ENCODE measurements around the gene IFITM1. TPM values are rescaled to one million over a fixed set of nuclear protein-coding genes. Genes with fewer than 3 reads are reported as not detected.

The IFITM1 gene
- total and polyA plus RNA-seq, 9 of the 15 experiments (the other 6 are each of a cell fraction or from before 2014, with no cell fraction given), result 691 to 5,579 (median 974) TPM

- TF ChIP-seq, protein P1, sequence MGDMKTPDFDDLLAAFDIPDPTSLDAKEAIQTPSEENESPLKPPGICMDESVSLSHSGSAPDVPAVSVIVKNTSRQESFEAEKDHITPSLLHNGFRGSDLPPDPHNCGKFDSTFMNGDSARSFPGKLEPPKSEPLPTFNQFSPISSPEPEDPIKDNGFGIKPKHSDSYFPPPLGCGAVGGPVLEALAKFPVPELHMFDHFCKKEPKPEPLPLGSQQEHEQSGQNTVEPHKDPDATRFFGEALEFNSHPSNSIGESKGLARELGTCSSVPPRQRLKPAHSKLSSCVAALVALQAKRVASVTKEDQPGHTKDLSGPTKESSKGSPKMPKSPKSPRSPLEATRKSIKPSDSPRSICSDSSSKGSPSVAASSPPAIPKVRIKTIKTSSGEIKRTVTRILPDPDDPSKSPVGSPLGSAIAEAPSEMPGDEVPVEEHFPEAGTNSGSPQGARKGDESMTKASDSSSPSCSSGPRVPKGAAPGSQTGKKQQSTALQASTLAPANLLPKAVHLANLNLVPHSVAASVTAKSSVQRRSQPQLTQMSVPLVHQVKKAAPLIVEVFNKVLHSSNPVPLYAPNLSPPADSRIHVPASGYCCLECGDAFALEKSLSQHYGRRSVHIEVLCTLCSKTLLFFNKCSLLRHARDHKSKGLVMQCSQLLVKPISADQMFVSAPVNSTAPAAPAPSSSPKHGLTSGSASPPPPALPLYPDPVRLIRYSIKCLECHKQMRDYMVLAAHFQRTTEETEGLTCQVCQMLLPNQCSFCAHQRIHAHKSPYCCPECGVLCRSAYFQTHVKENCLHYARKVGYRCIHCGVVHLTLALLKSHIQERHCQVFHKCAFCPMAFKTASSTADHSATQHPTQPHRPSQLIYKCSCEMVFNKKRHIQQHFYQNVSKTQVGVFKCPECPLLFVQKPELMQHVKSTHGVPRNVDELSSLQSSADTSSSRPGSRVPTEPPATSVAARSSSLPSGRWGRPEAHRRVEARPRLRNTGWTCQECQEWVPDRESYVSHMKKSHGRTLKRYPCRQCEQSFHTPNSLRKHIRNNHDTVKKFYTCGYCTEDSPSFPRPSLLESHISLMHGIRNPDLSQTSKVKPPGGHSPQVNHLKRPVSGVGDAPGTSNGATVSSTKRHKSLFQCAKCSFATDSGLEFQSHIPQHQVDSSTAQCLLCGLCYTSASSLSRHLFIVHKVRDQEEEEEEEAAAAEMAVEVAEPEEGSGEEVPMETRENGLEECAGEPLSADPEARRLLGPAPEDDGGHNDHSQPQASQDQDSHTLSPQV (IDR thresholded peaks at IDR 0.05), result peak; percentile 89
- TF ChIP-seq, protein P2, sequence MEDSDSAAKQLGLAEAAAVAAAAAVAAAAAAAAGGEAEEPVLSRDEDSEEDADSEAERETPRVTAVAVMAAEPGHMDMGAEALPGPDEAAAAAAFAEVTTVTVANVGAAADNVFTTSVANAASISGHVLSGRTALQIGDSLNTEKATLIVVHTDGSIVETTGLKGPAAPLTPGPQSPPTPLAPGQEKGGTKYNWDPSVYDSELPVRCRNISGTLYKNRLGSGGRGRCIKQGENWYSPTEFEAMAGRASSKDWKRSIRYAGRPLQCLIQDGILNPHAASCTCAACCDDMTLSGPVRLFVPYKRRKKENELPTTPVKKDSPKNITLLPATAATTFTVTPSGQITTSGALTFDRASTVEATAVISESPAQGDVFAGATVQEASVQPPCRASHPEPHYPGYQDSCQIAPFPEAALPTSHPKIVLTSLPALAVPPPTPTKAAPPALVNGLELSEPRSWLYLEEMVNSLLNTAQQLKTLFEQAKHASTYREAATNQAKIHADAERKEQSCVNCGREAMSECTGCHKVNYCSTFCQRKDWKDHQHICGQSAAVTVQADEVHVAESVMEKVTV (CRISPR knock-in tag; IDR thresholded peaks at IDR 0.05), result no peak
- TF ChIP-seq ZNF274 (IDR thresholded peaks at IDR 0.05; ENCODE audit: borderline replicate concordance, low read depth, low read length) (no peak), ZSCAN29 (IDR thresholded peaks at IDR 0.05) (no peak), MYBL2 (IDR thresholded peaks at IDR 0.05; ENCODE audit: low read depth) (no peak), MYBL2 (CRISPR knock-in tag; IDR thresholded peaks at IDR 0.05; ENCODE audit: borderline replicate concordance) (no peak), E2F3 (CRISPR knock-in tag; IDR thresholded peaks at IDR 0.05) (no peak), NFATC3 (IDR thresholded peaks at IDR 0.05) (no peak), CTBP1 (IDR thresholded peaks at IDR 0.05; ENCODE audit: borderline replicate concordance) (peak; percentile 48; the same call in 1 of the 2 replicates), CSDE1 (IDR thresholded peaks at IDR 0.05) (no peak), SETDB1 (IDR thresholded peaks at IDR 0.05; ENCODE audit: low read length) (no peak), FOXJ3 (CRISPR knock-in tag; IDR thresholded peaks at IDR 0.05) (no peak), MED1 (CRISPR knock-in tag; IDR thresholded peaks at IDR 0.05; ENCODE audit: borderline replicate concordance) (no peak), HOXB6 (CRISPR knock-in tag; IDR thresholded peaks at IDR 0.05; ENCODE audit: borderline replicate concordance) (no peak), NR2F6 (CRISPR knock-in tag; IDR thresholded peaks at IDR 0.05) (no peak), ZBTB9 (CRISPR knock-in tag; IDR thresholded peaks at IDR 0.05) (no peak)
- TF ChIP-seq, protein P3, sequence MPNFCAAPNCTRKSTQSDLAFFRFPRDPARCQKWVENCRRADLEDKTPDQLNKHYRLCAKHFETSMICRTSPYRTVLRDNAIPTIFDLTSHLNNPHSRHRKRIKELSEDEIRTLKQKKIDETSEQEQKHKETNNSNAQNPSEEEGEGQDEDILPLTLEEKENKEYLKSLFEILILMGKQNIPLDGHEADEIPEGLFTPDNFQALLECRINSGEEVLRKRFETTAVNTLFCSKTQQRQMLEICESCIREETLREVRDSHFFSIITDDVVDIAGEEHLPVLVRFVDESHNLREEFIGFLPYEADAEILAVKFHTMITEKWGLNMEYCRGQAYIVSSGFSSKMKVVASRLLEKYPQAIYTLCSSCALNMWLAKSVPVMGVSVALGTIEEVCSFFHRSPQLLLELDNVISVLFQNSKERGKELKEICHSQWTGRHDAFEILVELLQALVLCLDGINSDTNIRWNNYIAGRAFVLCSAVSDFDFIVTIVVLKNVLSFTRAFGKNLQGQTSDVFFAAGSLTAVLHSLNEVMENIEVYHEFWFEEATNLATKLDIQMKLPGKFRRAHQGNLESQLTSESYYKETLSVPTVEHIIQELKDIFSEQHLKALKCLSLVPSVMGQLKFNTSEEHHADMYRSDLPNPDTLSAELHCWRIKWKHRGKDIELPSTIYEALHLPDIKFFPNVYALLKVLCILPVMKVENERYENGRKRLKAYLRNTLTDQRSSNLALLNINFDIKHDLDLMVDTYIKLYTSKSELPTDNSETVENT (CRISPR knock-in tag; IDR thresholded peaks at IDR 0.05), result no peak
- TF ChIP-seq, protein P4, sequence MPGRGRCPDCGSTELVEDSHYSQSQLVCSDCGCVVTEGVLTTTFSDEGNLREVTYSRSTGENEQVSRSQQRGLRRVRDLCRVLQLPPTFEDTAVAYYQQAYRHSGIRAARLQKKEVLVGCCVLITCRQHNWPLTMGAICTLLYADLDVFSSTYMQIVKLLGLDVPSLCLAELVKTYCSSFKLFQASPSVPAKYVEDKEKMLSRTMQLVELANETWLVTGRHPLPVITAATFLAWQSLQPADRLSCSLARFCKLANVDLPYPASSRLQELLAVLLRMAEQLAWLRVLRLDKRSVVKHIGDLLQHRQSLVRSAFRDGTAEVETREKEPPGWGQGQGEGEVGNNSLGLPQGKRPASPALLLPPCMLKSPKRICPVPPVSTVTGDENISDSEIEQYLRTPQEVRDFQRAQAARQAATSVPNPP (IDR thresholded peaks at IDR 0.05; ENCODE audit: borderline replicate concordance, insufficient read depth, insufficient read length), result no peak
Measured at GRCh38 chr11:326842-327580, 13.2 kb downstream of the IFITM1 start (continued).

Measured in K562 (cell line).